CD8-positive, alpha-beta memory T cell (primary cell): ENCODE measurements around the gene RING1. TPM values are rescaled to one million over a fixed set of nuclear protein-coding genes. Genes with fewer than 3 reads are reported as not detected.

Source experiments
- CTCF ChIA-PET: fragments of 350-600 bp; sonication (Branson Sonifier 250); formaldehyde crosslinking; loops from one replicate; lab custom pipeline; 2021; ENCODE audit warnings: antibody characterized with exemption; lab: Charles Lee
- POLR2A ChIA-PET: fragments of 350-600 bp; sonication (Branson Sonifier 250); formaldehyde crosslinking; loops from one replicate; lab custom pipeline; 2021; ENCODE audit warnings: antibody characterized with exemption; lab: Charles Lee
- DNase-seq, 5 donors: peaks; one replicate each; pipeline versions ENCODE4 v3.0.0 to v3.0.0-alpha.2; 2020 to 2022; ENCODE audit warnings: mixed read lengths in 1 of 5
- H3K27ac ChIP-seq: one replicate; pipeline ENCODE4 v1.7.0; 2013; ENCODE audit warnings: low read depth, mild to moderate bottlenecking, low read length, moderate library complexity
- H3K27me3 ChIP-seq: 2 replicates; pipeline ENCODE4 v1.7.0; 2013; ENCODE audit warnings: low read length, mild to moderate bottlenecking; ENCODE audit not compliant: insufficient read depth, poor library complexity, severe bottlenecking
- H3K36me3 ChIP-seq: 2 replicates; pipeline ENCODE4 v1.7.0; 2013; ENCODE audit warnings: mild to moderate bottlenecking, low read length, moderate library complexity; ENCODE audit not compliant: insufficient read depth
- H3K4me1 ChIP-seq: 2 replicates; pipeline ENCODE4 v1.7.0; 2013; ENCODE audit warnings: mild to moderate bottlenecking, low read length, moderate library complexity; ENCODE audit not compliant: insufficient read depth
- H3K4me3 ChIP-seq: 2 replicates; pipeline ENCODE4 v1.7.0; 2013; ENCODE audit warnings: mild to moderate bottlenecking, low read length
- H3K9me3 ChIP-seq: 2 replicates; pipeline ENCODE4 v1.7.0; 2013; ENCODE audit warnings: mild to moderate bottlenecking, low read length
- H3K27ac Mint-ChIP-seq, 8 donors: one replicate each; pipeline ENCODE4 v1.8.0; 2020 to 2021; ENCODE audit warnings: mixed read lengths in 8 of 8, mild to moderate bottlenecking in 6 of 8, inconsistent platforms in 3 of 8, moderate library complexity in 3 of 8
- H3K27me3 Mint-ChIP-seq, 2 donors: one replicate each; pipeline ENCODE4 v1.8.0; 2020 to 2021; ENCODE audit warnings: mixed read lengths in 2 of 2, mild to moderate bottlenecking in 1 of 2, moderate library complexity in 1 of 2
- H3K36me3 Mint-ChIP-seq, 3 donors: one replicate each; pipeline ENCODE4 v1.8.0; 2020 to 2021; ENCODE audit warnings: mixed read lengths in 3 of 3, inconsistent platforms in 1 of 3, mild to moderate bottlenecking in 1 of 3
- H3K4me1 Mint-ChIP-seq, 3 donors: one replicate each; pipeline ENCODE4 v1.8.0; 2020 to 2021; ENCODE audit warnings: mixed read lengths in 3 of 3, inconsistent platforms in 1 of 3, mild to moderate bottlenecking in 1 of 3
- H3K4me3 Mint-ChIP-seq, 7 donors: one replicate each; pipeline ENCODE4 v1.8.0; 2020 to 2021; ENCODE audit warnings: mixed read lengths in 7 of 7, mild to moderate bottlenecking in 6 of 7, moderate library complexity in 4 of 7, inconsistent platforms in 2 of 7
- H3K9me3 Mint-ChIP-seq, 5 donors: one replicate each; pipeline ENCODE4 v1.8.0; 2020 to 2022; ENCODE audit warnings: mixed read lengths in 5 of 5, mild to moderate bottlenecking in 3 of 5, moderate library complexity in 2 of 5, inconsistent platforms in 1 of 5
- polyA plus RNA-seq: library from polyadenylated mRNA; unstranded; fragments of 300-500 nt; fragmentation: Illumina TruSeq; gene quantifications from one replicate; pipeline ENCODE4 v1.2.3, GENCODE V29; 2021
- total RNA-seq, 2 experiments: library from RNA; stranded (reverse); gene quantifications; one replicate each; pipeline ENCODE4 v1.2.3, GENCODE V29; 2021

The RING1 gene
- total and polyA plus RNA-seq, 3 experiments from 2014 or later = 10.1 to 47.0 (median 43.1) TPM

- peaks cover 2 to 4% of the 10 kb centered on the region in 2 donors for H3K27me3 Mint-ChIP-seq
- Histone ChIP-seq H3K9me3 (no peaks in the 10 kb centered on the region), H3K27ac (peak overlapping the region; percentile 90), H3K27me3 (no peaks in the 10 kb centered on the region), H3K36me3 (peaks cover 7% of the 10 kb centered on the region), H3K4me1 (peaks cover 24% of the 10 kb centered on the region), H3K4me3 (peak overlapping the region; percentile 74)
- H3K27ac Mint-ChIP-seq = peak overlapping the region; percentile 95 to 99 (median 98)
- peaks cover 32 to 42% (median 38%) of the 10 kb centered on the region in 3 donors for H3K4me1 Mint-ChIP-seq
- H3K4me3 Mint-ChIP-seq = peak overlapping the region; percentile 82 to 96 (median 89)
- no peaks in the 10 kb centered on the region for H3K9me3 Mint-ChIP-seq
- CTCF ChIA-PET = interaction anchor here (0.7 to 4.8 kb wide), 45 partner anchors 11 to 277 kb away, joined by 3 to 101 read pairs (median 5); partner anchors contain the start of genes B3GALT4, CUTA, HLA-DPA1 and HLA-DPB1
- H3K36me3 Mint-ChIP-seq = peaks cover 0 to 28% (median 13%) of the 10 kb centered on the region in 3 donors
- DNase-seq = peak; percentile 95 to 98 (median 96)
- POLR2A ChIA-PET = interaction anchor here (0.5 to 4.4 kb wide), 17 partner anchors 15 to 277 kb away, joined by 3 to 26 read pairs (median 7); partner anchors contain the start of genes B3GALT4, HSD17B8, PFDN6 and RGL2
These were observed 40.8 kb downstream of the RING1 start for GRCh38 chr6:33248932-33249731.

DNA sequence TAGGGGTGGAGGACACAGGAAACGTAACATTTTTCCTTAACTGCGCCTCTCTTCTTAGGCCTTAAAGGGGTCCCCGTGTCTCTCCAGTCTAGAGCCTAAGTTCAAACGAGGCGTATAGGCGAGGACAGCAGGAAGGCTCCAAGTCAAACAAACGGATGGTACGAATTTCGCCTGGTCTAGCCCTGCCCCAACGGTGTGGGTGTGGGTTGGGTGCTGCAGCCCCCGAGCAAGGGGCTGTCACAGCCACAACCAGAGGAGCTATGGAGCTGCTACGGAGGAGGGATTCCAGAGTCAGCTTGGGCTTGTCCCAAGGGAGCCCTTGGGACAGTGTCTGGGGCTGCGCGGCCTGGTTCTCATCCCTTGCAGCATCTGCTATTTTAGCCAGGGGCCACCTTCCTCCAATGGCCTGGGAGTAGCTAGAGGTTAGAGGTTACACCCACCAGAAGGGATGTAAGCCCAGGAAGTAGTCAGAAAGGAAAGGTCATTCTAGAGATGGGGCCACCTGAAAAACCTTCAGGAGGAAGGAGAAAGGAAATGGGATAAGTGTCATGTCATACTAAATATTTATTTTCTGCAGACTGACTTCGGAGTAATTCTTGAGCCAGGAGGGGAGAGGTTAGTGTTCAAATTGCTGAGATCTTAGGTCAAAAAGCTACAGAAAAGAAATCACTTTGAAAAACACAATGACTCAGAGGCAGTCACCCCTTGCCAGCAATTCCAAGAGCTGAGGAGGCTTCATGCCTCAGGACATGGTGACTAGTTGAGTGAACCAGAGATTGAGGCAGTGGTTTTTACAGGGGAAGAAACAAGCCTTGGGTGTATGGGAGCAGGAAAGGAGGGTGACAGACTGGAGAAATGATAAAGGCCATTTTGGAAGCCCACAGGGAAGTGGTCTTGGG lies 41.7 kb downstream of the RING1 start:
- peaks cover 0 to 31% (median 13%) of the 10 kb centered on the region in 3 donors for H3K36me3 Mint-ChIP-seq
- peak overlapping the region; percentile 95 to 98 (median 98) for H3K27ac Mint-ChIP-seq
- H3K27me3 ChIP-seq = no peaks in the 10 kb centered on the region
- H3K4me3 ChIP-seq = peak overlapping the region; percentile 74
- no peaks in the 10 kb centered on the region for H3K9me3 Mint-ChIP-seq
- no peaks in the 10 kb centered on the region for H3K9me3 ChIP-seq
- H3K27me3 Mint-ChIP-seq = peaks cover 2 to 4% of the 10 kb centered on the region in 2 donors
- peaks cover 7% of the 10 kb centered on the region for H3K36me3 ChIP-seq
- ChIA-PET POLR2A (interaction anchor here (0.5 to 4.4 kb wide), 14 partner anchors 14 to 278 kb away, joined by 3 to 26 read pairs (median 6); partner anchors contain the start of genes B3GALT4, HSD17B8, PFDN6 and RING1), CTCF (interaction anchor here (0.9 to 4.8 kb wide), 13 partner anchors 11 to 168 kb away, joined by 3 to 101 read pairs (median 7); partner anchors contain the start of genes CUTA, RGL2, RPS18 and VPS52)
- H3K4me1 Mint-ChIP-seq = peaks cover 32 to 42% (median 38%) of the 10 kb centered on the region in 3 donors
- no peak for DNase-seq
- peak overlapping the region; percentile 82 to 96 (median 89) for H3K4me3 Mint-ChIP-seq
- H3K27ac ChIP-seq = peak overlapping the region; percentile 89
- peaks cover 24% of the 10 kb centered on the region for H3K4me1 ChIP-seq

GRCh38 chr6:33250731-33251130 lies 42.4 kb downstream of the RING1 start:
- H3K9me3 Mint-ChIP-seq = no peaks in the 10 kb centered on the region
- peak overlapping the region in 6 of 8 donors; percentile 34 to 98 (median 97) for H3K27ac Mint-ChIP-seq
- POLR2A ChIA-PET = interaction anchor here (1.0 to 4.4 kb wide), 3 partner anchors 21 to 93 kb away, joined by 3 to 26 read pairs (median 24); partner anchors contain the start of genes B3GALT4, RPS18 and VPS52
- no peaks in the 10 kb centered on the region for H3K9me3 ChIP-seq
- no peak overlapping the region for H3K27ac ChIP-seq
- H3K27me3 ChIP-seq = no peaks in the 10 kb centered on the region
- DNase-seq = no peak
- H3K4me1 Mint-ChIP-seq = peaks cover 32 to 42% (median 38%) of the 10 kb centered on the region in 3 donors
- H3K4me1 ChIP-seq = peaks cover 24% of the 10 kb centered on the region
- peak overlapping the region in 6 of 7 donors; percentile 59 to 94 (median 86) for H3K4me3 Mint-ChIP-seq
- CTCF ChIA-PET = interaction anchor here (2.3 to 4.8 kb wide), 3 partner anchors 10 to 90 kb away, joined by 13 to 101 read pairs (median 33); partner anchors contain the start of genes RPS18 and VPS52
- H3K4me3 ChIP-seq = no peak overlapping the region
- H3K36me3 Mint-ChIP-seq = peaks cover 0 to 34% (median 13%) of the 10 kb centered on the region in 3 donors
- H3K36me3 ChIP-seq = peaks cover 7% of the 10 kb centered on the region
- peaks cover 2 to 4% of the 10 kb centered on the region in 2 donors for H3K27me3 Mint-ChIP-seq

- Mint-ChIP-seq H3K27ac (peak overlapping the region in 7 of 8 donors; percentile 48 to 83 (median 64)), H3K4me3 (peak overlapping the region in 6 of 7 donors; percentile 1 to 71 (median 46)), H3K36me3 (peaks cover 0 to 38% (median 13%) of the 10 kb centered on the region in 3 donors), H3K4me1 (peaks cover 32 to 42% (median 38%) of the 10 kb centered on the region in 3 donors), H3K9me3 (no peaks in the 10 kb centered on the region), H3K27me3 (peaks cover 2 to 3% of the 10 kb centered on the region in 2 donors)
- no peak overlapping the region for H3K27ac ChIP-seq
- no peak for DNase-seq
- H3K27me3 ChIP-seq = no peaks in the 10 kb centered on the region
- ChIA-PET POLR2A (interaction anchor here (4.4 kb wide), 1 partner anchor 26 kb away, joined by 24 read pairs; the partner anchor contains the start of gene B3GALT4), CTCF (interaction anchor here (4.7 to 4.8 kb wide), 2 partner anchors 20 to 91 kb away, joined by 33 to 101 read pairs; partner anchors contain the start of genes RPS18 and VPS52)
- no peaks in the 10 kb centered on the region for H3K9me3 ChIP-seq
- H3K36me3 ChIP-seq = peaks cover 7% of the 10 kb centered on the region
- H3K4me3 ChIP-seq = no peak overlapping the region
- H3K4me1 ChIP-seq = peaks cover 24% of the 10 kb centered on the region
These were observed 43.2 kb downstream of the RING1 start for GRCh38 chr6:33251395-33252012.

GRCh38 chr6:33252759-33253158 lies 44.5 kb downstream of the RING1 start:
- POLR2A ChIA-PET = no interaction called here
- DNase-seq = no peak
- peaks cover 24% of the 10 kb centered on the region for H3K4me1 ChIP-seq
- H3K27me3 ChIP-seq = no peaks in the 10 kb centered on the region
- H3K4me3 Mint-ChIP-seq = no peak overlapping the region
- H3K4me3 ChIP-seq = no peak overlapping the region
- H3K9me3 ChIP-seq = no peaks in the 10 kb centered on the region
- CTCF ChIA-PET = no interaction called here
- no peak overlapping the region for H3K27ac ChIP-seq
- no peaks in the 10 kb centered on the region for H3K9me3 Mint-ChIP-seq
- H3K36me3 ChIP-seq = peaks cover 7% of the 10 kb centered on the region
- H3K27ac Mint-ChIP-seq = no peak overlapping the region
- peaks cover 32 to 42% (median 38%) of the 10 kb centered on the region in 3 donors for H3K4me1 Mint-ChIP-seq
- peaks cover 0 to 40% (median 13%) of the 10 kb centered on the region in 3 donors for H3K36me3 Mint-ChIP-seq
- peaks cover 0 to 2% of the 10 kb centered on the region in 2 donors for H3K27me3 Mint-ChIP-seq

GRCh38 chr6:33254591-33254990 lies 46.3 kb downstream of the RING1 start:
- Histone ChIP-seq H3K36me3 (peaks cover 9% of the 10 kb centered on the region), H3K4me1 (peaks cover 11% of the 10 kb centered on the region), H3K27ac (no peak overlapping the region), H3K9me3 (no peaks in the 10 kb centered on the region), H3K27me3 (no peaks in the 10 kb centered on the region), H3K4me3 (no peak overlapping the region)
- Mint-ChIP-seq H3K36me3 (peaks cover 0 to 50% (median 13%) of the 10 kb centered on the region in 3 donors), H3K4me1 (peaks cover 17 to 24% (median 21%) of the 10 kb centered on the region in 3 donors), H3K9me3 (no peaks in the 10 kb centered on the region), H3K27me3 (no peaks in the 10 kb centered on the region), H3K27ac (no peak overlapping the region), H3K4me3 (no peak overlapping the region)
- ChIA-PET CTCF (interaction anchor here (1.3 kb wide), 1 partner anchor 9 kb away, joined by 3 read pairs; no protein-coding TSS in a partner anchor), POLR2A (no interaction called here)
- DNase-seq = no peak
